HEK293 (cell line): ENCODE measurements around the gene CYB5D1.

ENCODE experiments used
- GLI4 ChIP-seq: fragments of 450-650 bp; formaldehyde crosslinking; IDR thresholded peaks from 2 replicates; pipeline ENCODE4 v1.5.1; 2016; ENCODE audit warnings: missing biosample characterization, missing genetic modification characterization
- KLF7 ChIP-seq: fragments of 450-650 bp; formaldehyde crosslinking; IDR thresholded peaks from 2 replicates; pipeline ENCODE4 v1.5.1; 2016; ENCODE audit warnings: missing biosample characterization, missing genetic modification characterization, borderline replicate concordance
- ZBTB20 ChIP-seq: fragments of 450-650 bp; formaldehyde crosslinking; IDR thresholded peaks from 2 replicates; pipeline ENCODE4 v1.5.1; 2016; ENCODE audit warnings: missing biosample characterization, missing genetic modification characterization
- ZFHX2 ChIP-seq: fragments of 450-650 bp; formaldehyde crosslinking; conservative IDR thresholded peaks from 2 replicates; pipeline ENCODE4 v1.5.1; 2016; ENCODE audit warnings: missing biosample characterization, missing genetic modification characterization
- ZNF18 ChIP-seq: fragments of 450-650 bp; formaldehyde crosslinking; IDR thresholded peaks from 2 replicates; pipeline ENCODE4 v1.5.1; 2016; ENCODE audit warnings: missing biosample characterization, missing genetic modification characterization
- ZNF223 ChIP-seq: fragments of 450-650 bp; formaldehyde crosslinking; IDR thresholded peaks from 2 replicates; pipeline ENCODE4 v1.5.1; 2016; ENCODE audit warnings: missing biosample characterization, missing genetic modification characterization
- ZNF350 ChIP-seq: fragments of 450-650 bp; formaldehyde crosslinking; IDR thresholded peaks from 2 replicates; pipeline ENCODE4 v1.5.0; 2017; ENCODE audit warnings: missing biosample characterization, mild to moderate bottlenecking, missing genetic modification characterization
- ZNF510 ChIP-seq: fragments of 450-650 bp; formaldehyde crosslinking; IDR thresholded peaks from 2 replicates; pipeline ENCODE4 v1.5.1; 2018; ENCODE audit warnings: mild to moderate bottlenecking, missing genetic modification characterization, missing biosample characterization; ENCODE audit not compliant: insufficient replicate concordance
- ZNF561 ChIP-seq: fragments of 450-650 bp; IDR thresholded peaks from 2 replicates; pipeline ENCODE4 v1.5.1; 2018; ENCODE audit warnings: missing biosample characterization, missing genetic modification characterization, borderline replicate concordance
- ZNF596 ChIP-seq: fragments of 450-650 bp; IDR thresholded peaks from 2 replicates; pipeline ENCODE4 v1.5.0; 2018; ENCODE audit warnings: missing biosample characterization, mild to moderate bottlenecking, missing genetic modification characterization, moderate library complexity
- ZNF626 ChIP-seq: fragments of 450-650 bp; sonication (Bioruptor Pico); formaldehyde crosslinking; IDR thresholded peaks from 2 replicates; pipeline ENCODE4 v1.5.1; 2018; ENCODE audit warnings: missing biosample characterization, missing genetic modification characterization, inconsistent platforms
- ZNF692 ChIP-seq: fragments of 450-650 bp; formaldehyde crosslinking; IDR thresholded peaks from 2 replicates; pipeline ENCODE4 v1.5.1; 2016; ENCODE audit warnings: missing biosample characterization, missing genetic modification characterization
- TF ChIP-seq, protein P1 (sequence below): fragments of 450-650 bp; formaldehyde crosslinking; IDR thresholded peaks from 2 replicates; pipeline ENCODE4 v1.5.1; 2016; ENCODE audit warnings: missing biosample characterization, missing genetic modification characterization, borderline replicate concordance
- TF ChIP-seq, protein P2 (sequence below): fragments of 450-650 bp; formaldehyde crosslinking; IDR thresholded peaks from 2 replicates; pipeline ENCODE4 v1.5.1; 2017; ENCODE audit warnings: missing biosample characterization, missing genetic modification characterization
- TF ChIP-seq, protein P3 (sequence below): fragments of 450-650 bp; formaldehyde crosslinking; IDR thresholded peaks from 2 replicates; pipeline ENCODE4 v1.5.1; 2017; ENCODE audit warnings: missing biosample characterization, missing genetic modification characterization

The CYB5D1 gene

DNA sequence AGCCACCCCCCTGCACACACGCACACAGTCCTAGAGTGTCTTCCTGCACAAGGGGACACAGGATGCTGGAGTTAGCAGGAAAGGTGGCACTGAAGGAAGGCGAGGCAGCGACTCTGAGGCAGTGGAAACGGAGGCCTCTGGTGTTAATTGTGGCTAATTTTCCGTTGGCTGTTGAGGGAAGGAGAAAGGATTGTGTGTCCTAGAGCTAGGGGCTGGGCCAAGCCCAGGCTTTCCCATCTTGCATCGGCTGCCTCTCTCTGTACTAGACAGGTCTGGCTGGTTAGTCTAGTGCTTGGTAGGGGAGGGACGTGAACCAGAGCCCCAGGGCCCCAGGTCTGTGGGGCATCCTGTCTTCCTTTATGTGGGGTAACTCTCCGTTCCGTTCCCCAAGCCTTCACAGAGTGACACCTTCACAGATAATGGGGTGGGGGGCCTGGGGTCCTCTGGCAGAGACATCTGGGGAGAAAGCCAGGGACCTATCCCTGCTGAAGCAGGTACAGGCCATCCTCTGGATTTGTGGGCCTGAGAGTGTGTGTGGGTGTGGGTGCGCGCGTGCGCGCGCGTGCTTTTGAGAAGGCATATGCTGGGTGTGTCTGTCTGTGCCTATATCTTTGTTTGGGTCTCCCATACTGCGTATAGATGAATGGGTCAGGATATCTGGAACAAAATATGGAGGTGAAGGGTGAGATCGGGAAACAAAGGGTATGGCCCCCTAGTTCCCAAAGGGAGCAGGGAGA, 30.5 kb downstream of the CYB5D1 start, which contains the start of gene CHD3 (continued):
- TF ChIP-seq KLF7 (tag by site-specific recombination), result 0 out of 2 replicates have a peak, but pooled peaks have one; percentile 61
- 0 out of 2 replicates have a peak, but pooled peaks have one; percentile 34 for TF ChIP-seq ZNF223 (tag by site-specific recombination)
- TF ChIP-seq, protein P1, sequence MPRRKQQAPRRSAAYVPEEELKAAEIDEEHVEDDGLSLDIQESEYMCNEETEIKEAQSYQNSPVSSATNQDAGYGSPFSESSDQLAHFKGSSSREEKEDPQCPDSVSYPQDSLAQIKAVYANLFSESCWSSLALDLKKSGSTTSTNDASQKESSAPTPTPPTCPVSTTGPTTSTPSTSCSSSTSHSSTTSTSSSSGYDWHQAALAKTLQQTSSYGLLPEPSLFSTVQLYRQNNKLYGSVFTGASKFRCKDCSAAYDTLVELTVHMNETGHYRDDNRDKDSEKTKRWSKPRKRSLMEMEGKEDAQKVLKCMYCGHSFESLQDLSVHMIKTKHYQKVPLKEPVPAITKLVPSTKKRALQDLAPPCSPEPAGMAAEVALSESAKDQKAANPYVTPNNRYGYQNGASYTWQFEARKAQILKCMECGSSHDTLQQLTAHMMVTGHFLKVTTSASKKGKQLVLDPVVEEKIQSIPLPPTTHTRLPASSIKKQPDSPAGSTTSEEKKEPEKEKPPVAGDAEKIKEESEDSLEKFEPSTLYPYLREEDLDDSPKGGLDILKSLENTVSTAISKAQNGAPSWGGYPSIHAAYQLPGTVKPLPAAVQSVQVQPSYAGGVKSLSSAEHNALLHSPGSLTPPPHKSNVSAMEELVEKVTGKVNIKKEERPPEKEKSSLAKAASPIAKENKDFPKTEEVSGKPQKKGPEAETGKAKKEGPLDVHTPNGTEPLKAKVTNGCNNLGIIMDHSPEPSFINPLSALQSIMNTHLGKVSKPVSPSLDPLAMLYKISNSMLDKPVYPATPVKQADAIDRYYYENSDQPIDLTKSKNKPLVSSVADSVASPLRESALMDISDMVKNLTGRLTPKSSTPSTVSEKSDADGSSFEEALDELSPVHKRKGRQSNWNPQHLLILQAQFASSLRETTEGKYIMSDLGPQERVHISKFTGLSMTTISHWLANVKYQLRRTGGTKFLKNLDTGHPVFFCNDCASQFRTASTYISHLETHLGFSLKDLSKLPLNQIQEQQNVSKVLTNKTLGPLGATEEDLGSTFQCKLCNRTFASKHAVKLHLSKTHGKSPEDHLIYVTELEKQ (tag by site-specific recombination), result no peak
- no peak for TF ChIP-seq ZNF596 (tag by site-specific recombination)
- TF ChIP-seq ZNF626 (tag by site-specific recombination), result no peak
- TF ChIP-seq, protein P2, sequence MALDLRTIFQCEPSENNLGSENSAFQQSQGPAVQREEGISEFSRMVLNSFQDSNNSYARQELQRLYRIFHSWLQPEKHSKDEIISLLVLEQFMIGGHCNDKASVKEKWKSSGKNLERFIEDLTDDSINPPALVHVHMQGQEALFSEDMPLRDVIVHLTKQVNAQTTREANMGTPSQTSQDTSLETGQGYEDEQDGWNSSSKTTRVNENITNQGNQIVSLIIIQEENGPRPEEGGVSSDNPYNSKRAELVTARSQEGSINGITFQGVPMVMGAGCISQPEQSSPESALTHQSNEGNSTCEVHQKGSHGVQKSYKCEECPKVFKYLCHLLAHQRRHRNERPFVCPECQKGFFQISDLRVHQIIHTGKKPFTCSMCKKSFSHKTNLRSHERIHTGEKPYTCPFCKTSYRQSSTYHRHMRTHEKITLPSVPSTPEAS (tag by site-specific recombination), result 0 out of 2 replicates have a peak, but pooled peaks have one; percentile 3
- TF ChIP-seq ZBTB20 (tag by site-specific recombination), result peak; percentile 67
- no peak for TF ChIP-seq ZNF510 (tag by site-specific recombination)
- no peak for TF ChIP-seq ZNF350 (tag by site-specific recombination)
- peak; percentile 10; the same call in 1 of the 2 replicates for TF ChIP-seq ZFHX2 (tag by site-specific recombination)
- 0 out of 2 replicates have a peak, but pooled peaks have one; percentile 37 for TF ChIP-seq ZNF561 (tag by site-specific recombination)
- TF ChIP-seq ZNF692 (tag by site-specific recombination), result no peak
- TF ChIP-seq GLI4, result no peak
- TF ChIP-seq ZNF18 (tag by site-specific recombination), result 0 out of 2 replicates have a peak, but pooled peaks have one; percentile 3
- TF ChIP-seq, protein P3, sequence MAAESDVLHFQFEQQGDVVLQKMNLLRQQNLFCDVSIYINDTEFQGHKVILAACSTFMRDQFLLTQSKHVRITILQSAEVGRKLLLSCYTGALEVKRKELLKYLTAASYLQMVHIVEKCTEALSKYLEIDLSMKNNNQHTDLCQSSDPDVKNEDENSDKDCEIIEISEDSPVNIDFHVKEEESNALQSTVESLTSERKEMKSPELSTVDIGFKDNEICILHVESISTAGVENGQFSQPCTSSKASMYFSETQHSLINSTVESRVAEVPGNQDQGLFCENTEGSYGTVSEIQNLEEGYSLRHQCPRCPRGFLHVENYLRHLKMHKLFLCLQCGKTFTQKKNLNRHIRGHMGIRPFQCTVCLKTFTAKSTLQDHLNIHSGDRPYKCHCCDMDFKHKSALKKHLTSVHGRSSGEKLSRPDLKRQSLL (tag by site-specific recombination), result peak; percentile 59; the same call in 1 of the 2 replicates
- TF ChIP-seq, all 188 proteins: peak for 12
